Nephron (organoid): ENCODE measurements around the gene LRRC9.
A peak's percentile ranks its signal among the peaks of the same experiment; 100 is the strongest.

Source experiments
- H3K27ac Mint-ChIP-seq, 3 experiments: 2 replicates each; pipeline ENCODE4 v1.8.0; 2020; ENCODE audit warnings: mixed read lengths in 3 of 3, mild to moderate bottlenecking in 2 of 3, moderate library complexity in 1 of 3
- H3K27me3 Mint-ChIP-seq: 2 replicates; pipeline ENCODE4 v1.8.0; 2021; ENCODE audit warnings: low read depth, mild to moderate bottlenecking, moderate library complexity, mixed read lengths
- H3K36me3 Mint-ChIP-seq: 2 replicates; pipeline ENCODE4 v1.8.0; 2020; ENCODE audit warnings: low read depth, mixed read lengths
- H3K4me1 Mint-ChIP-seq: 2 replicates; pipeline ENCODE4 v1.8.0; 2020; ENCODE audit warnings: mixed read lengths
- H3K4me3 Mint-ChIP-seq, 3 experiments: 2 replicates each; pipeline ENCODE4 v1.8.0; 2020; ENCODE audit warnings: mild to moderate bottlenecking in 3 of 3, mixed read lengths in 3 of 3, moderate library complexity in 2 of 3
- H3K9me3 Mint-ChIP-seq: 2 replicates; pipeline ENCODE4 v1.8.0; 2020; ENCODE audit warnings: mixed read lengths
- CTCF ChIP-seq, 3 experiments: fragments of 200-600 bp; sonication (generic); IDR thresholded peaks; one replicate each; pipeline ENCODE4 v1.5.0; 2021; ENCODE audit warnings: antibody characterized with exemption in 3 of 3; ENCODE audit not compliant: unreplicated experiment in 3 of 3

Gene LRRC9

DNA sequence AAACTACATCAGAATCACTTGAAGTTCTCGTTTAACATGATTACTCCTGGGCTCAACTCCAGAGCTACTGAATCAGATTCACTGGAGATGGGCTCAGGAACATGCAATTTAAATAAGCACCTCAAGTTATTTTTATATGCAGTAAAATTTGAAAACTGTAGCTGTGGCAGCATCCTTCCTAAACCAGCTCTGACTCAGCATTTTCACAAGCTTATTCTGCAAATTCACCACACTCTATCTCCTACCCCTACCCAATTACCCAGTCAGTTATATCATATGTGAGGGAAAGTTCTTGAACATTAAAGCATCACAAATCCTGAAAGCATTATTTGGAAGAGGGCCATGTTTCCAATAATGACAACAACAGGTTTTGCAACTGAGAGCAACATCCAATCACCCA is 24.2 kb upstream of the LRRC9 start:
- Mint-ChIP-seq H3K9me3 (peaks cover 3% of the 10 kb centered on the region), H3K4me3 (no peak overlapping the region), H3K27me3 (peaks cover 20% of the 10 kb centered on the region), H3K4me1 (no peaks in the 10 kb centered on the region), H3K36me3 (no peaks in the 10 kb centered on the region), H3K27ac (no peak overlapping the region)
- TF ChIP-seq CTCF (IDR thresholded peaks at IDR 0.05; ENCODE audit: unreplicated experiment in 3 of 3) = no peak

DNA sequence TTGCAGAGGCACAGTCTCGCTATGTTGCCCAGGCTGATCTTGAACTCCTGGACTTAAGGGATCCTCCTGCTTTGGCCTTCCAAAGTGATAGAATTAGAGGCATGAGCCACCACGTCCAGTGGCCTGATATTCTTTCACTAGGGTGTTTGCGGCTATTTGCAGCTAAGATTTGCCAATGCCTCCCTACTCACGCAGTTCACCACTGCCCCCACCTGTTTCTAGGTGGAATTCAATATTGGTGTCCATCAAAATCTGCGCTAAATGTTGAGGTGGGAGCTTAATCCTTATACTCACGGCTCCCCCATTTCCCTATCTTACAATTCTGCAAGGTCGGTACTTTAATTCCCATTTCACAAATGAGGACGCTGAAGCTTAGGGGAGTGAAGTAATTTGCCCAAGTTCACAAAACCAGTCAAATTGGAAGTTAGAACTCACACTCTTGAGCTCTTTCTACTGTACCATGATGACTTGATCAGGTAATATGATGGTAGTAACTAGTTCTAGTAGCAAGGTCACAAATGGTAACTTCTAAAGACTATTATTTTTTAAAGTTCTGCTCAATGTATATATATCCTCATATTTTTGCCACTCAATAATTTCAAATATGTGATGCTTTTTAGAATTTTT is 22.1 kb upstream of the LRRC9 start:
- no peaks in the 10 kb centered on the region for H3K36me3 Mint-ChIP-seq
- H3K27ac Mint-ChIP-seq = no peak overlapping the region
- H3K9me3 Mint-ChIP-seq = peaks cover 3% of the 10 kb centered on the region
- TF ChIP-seq CTCF (IDR thresholded peaks at IDR 0.05; ENCODE audit: unreplicated experiment in 3 of 3) = peak; percentile 50 to 64 (median 53)
- no peak overlapping the region for H3K4me3 Mint-ChIP-seq
- H3K27me3 Mint-ChIP-seq = peaks cover 20% of the 10 kb centered on the region
- H3K4me1 Mint-ChIP-seq = no peaks in the 10 kb centered on the region

GRCh38 chr14:59900556-59900955 is 19.4 kb upstream of the LRRC9 start:
- TF ChIP-seq CTCF (IDR thresholded peaks at IDR 0.05; ENCODE audit: unreplicated experiment in 3 of 3) = no peak
- H3K4me1 Mint-ChIP-seq = no peaks in the 10 kb centered on the region
- H3K9me3 Mint-ChIP-seq = no peaks in the 10 kb centered on the region
- peaks cover 6% of the 10 kb centered on the region for H3K27me3 Mint-ChIP-seq
- H3K4me3 Mint-ChIP-seq = no peak overlapping the region
- no peak overlapping the region for H3K27ac Mint-ChIP-seq
- H3K36me3 Mint-ChIP-seq = no peaks in the 10 kb centered on the region

GRCh38 chr14:59904184-59904583 is 15.8 kb upstream of the LRRC9 start:
- H3K27ac Mint-ChIP-seq = no peak overlapping the region

GRCh38 chr14:59905188-59905587 is 14.8 kb upstream of the LRRC9 start:
- Mint-ChIP-seq H3K36me3 (no peaks in the 10 kb centered on the region), H3K4me3 (no peak overlapping the region), H3K27ac (no peak overlapping the region), H3K27me3 (no peaks in the 10 kb centered on the region), H3K9me3 (no peaks in the 10 kb centered on the region), H3K4me1 (no peaks in the 10 kb centered on the region)
- no peak for TF ChIP-seq CTCF (IDR thresholded peaks at IDR 0.05; ENCODE audit: unreplicated experiment in 3 of 3)

More at GRCh38 chr14:59904184-59904583, 15.8 kb upstream of the LRRC9 start:
- no peak for TF ChIP-seq CTCF (IDR thresholded peaks at IDR 0.05; ENCODE audit: unreplicated experiment in 3 of 3)
- no peak overlapping the region for H3K4me3 Mint-ChIP-seq
- H3K4me1 Mint-ChIP-seq = no peaks in the 10 kb centered on the region
- H3K9me3 Mint-ChIP-seq = no peaks in the 10 kb centered on the region
- peaks cover 6% of the 10 kb centered on the region for H3K27me3 Mint-ChIP-seq
- H3K36me3 Mint-ChIP-seq = no peaks in the 10 kb centered on the region

- no peak for TF ChIP-seq CTCF (IDR thresholded peaks at IDR 0.05; ENCODE audit: unreplicated experiment in 3 of 3)
Observed at GRCh38 chr14:59912443-59912842, 7.5 kb upstream of the LRRC9 start.

More at GRCh38 chr14:59912443-59912842, 7.5 kb upstream of the LRRC9 start:
- Mint-ChIP-seq H3K27me3 (no peaks in the 10 kb centered on the region), H3K4me1 (no peaks in the 10 kb centered on the region), H3K36me3 (peaks cover 13% of the 10 kb centered on the region), H3K4me3 (no peak overlapping the region), H3K9me3 (no peaks in the 10 kb centered on the region), H3K27ac (no peak overlapping the region)
